ENCODE results near the gene ARHGEF26. TPM values are rescaled to one million over a fixed set of nuclear protein-coding genes. Genes with fewer than 3 reads are reported as not detected.

ARHGEF26 gene
- total and polyA plus RNA-seq, 4 donors: 12.3 to 45.5 (median 28.5) TPM

DNA sequence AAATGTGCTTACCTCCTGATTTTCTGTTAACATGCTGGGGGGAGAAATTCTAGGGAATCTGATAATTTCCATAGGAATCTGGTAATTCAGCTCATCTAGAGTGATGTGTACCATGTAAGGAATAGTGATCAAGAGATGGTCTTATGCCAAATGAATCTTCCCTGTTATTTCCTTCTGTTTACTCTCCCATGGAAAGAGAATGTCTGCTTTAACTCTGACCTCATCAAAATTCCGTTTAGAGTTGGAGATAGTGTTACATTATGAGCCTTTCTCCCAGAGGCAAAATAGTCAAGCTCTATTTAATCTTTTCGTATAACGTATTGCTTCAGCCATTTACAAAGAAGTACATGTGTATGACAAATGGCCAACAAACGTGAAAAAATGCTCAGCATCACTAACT, 76.6 kb downstream of the ARHGEF26 start:
- no peak for ATAC-seq (ENCODE audit: insufficient read depth, low FRiP score)

DNA sequence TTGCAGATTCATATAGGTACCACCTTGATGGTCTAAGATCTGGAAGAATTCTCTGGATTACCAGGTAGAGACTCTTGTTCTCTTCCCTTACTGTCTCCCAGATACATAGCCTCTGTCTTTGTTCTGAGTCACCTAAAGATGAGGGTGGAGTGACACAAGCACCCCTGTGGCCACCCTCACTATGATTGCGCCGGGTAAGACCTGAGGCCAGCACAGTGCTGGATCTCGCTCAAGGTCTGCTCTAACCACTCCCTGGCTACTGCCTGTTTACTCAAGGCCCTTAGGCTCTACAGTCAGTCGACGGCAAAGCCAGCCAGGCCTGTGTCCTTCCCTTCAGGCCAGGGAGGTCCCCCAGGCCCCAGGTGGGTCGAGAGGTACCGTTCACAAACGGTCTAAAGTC, 88.3 kb downstream of the ARHGEF26 start:
- no peaks in the 10 kb centered on the region for H3K4me1 ChIP-seq (ENCODE audit: control insufficient read depth in 5 of 5, insufficient read depth in 5 of 5, low read length in 5 of 5)
- WGBS, 2 donors: 96 to 100% methylated on average over 8 of the region's 8 CpGs

More for the DNA sequence above, 76.6 kb downstream of the ARHGEF26 start:
- WGBS, 2 donors: 83 to 86% methylated on average over 4 of the region's 4 CpGs
- H3K4me1 ChIP-seq (ENCODE audit: control insufficient read depth in 5 of 5, insufficient read depth in 5 of 5, low read length in 5 of 5): no peaks in the 10 kb centered on the region
- H3K36me3 ChIP-seq (ENCODE audit: control insufficient read depth in 4 of 4, insufficient read depth in 4 of 4, low read length in 4 of 4): peaks cover 0 to 26% (median 14%) of the 10 kb centered on the region in 4 donors
- H3K27me3 ChIP-seq (ENCODE audit: control insufficient read depth in 3 of 3, insufficient read depth in 3 of 3, low read length in 2 of 3): no peaks in the 10 kb centered on the region
- TF ChIP-seq CTCF (IDR thresholded peaks at IDR 0.05; ENCODE audit: control extremely low read depth, extremely low read depth): no peak
- peaks cover 0 to 2% (median 0%) of the 10 kb centered on the region in 4 donors for H3K9me3 ChIP-seq (ENCODE audit: control insufficient read depth in 4 of 4, insufficient read depth in 3 of 4, low read length in 3 of 4)
- DNase-seq: no peak
- no peak overlapping the region for H3K27ac ChIP-seq (ENCODE audit: low read depth in 1 of 2, low read length in 1 of 2)
- H3K9ac ChIP-seq (ENCODE audit: insufficient read depth in 1 of 2, low read length in 2 of 2): no peak overlapping the region
- H3K4me3 ChIP-seq: no peak overlapping the region

GRCh38 chr3:154210986-154211385, 89.8 kb downstream of the ARHGEF26 start:
- ATAC-seq (ENCODE audit: insufficient read depth, low FRiP score) (no peak), DNase-seq (peak in 1 of 3 donors; percentile 7)
- no peak for TF ChIP-seq CTCF (IDR thresholded peaks at IDR 0.05; ENCODE audit: control extremely low read depth, extremely low read depth)
- H3K9ac ChIP-seq (ENCODE audit: insufficient read depth in 1 of 2, low read length in 2 of 2): no peak overlapping the region
- peaks cover 3 to 9% (median 4%) of the 10 kb centered on the region in 4 donors for H3K9me3 ChIP-seq (ENCODE audit: control insufficient read depth in 4 of 4, insufficient read depth in 3 of 4, low read length in 3 of 4)
- H3K36me3 ChIP-seq (ENCODE audit: control insufficient read depth in 4 of 4, insufficient read depth in 4 of 4, low read length in 4 of 4): peaks cover 0 to 31% (median 11%) of the 10 kb centered on the region in 4 donors
- WGBS, 2 donors: 97 to 100% methylated on average over 1 of the region's 1 CpG
- H3K4me3 ChIP-seq: no peak overlapping the region
- no peaks in the 10 kb centered on the region for H3K4me1 ChIP-seq (ENCODE audit: control insufficient read depth in 5 of 5, insufficient read depth in 5 of 5, low read length in 5 of 5)
- no peaks in the 10 kb centered on the region for H3K27me3 ChIP-seq (ENCODE audit: control insufficient read depth in 3 of 3, insufficient read depth in 3 of 3, low read length in 2 of 3)
- no peak overlapping the region for H3K27ac ChIP-seq (ENCODE audit: low read depth in 1 of 2, low read length in 1 of 2)

More for the DNA sequence above, 88.3 kb downstream of the ARHGEF26 start:
- Histone ChIP-seq H3K27ac (ENCODE audit: low read depth in 1 of 2, low read length in 1 of 2) (no peak overlapping the region), H3K36me3 (ENCODE audit: control insufficient read depth in 4 of 4, insufficient read depth in 4 of 4, low read length in 4 of 4) (peaks cover 0 to 33% (median 9%) of the 10 kb centered on the region in 4 donors), H3K4me3 (no peak overlapping the region), H3K27me3 (ENCODE audit: control insufficient read depth in 3 of 3, insufficient read depth in 3 of 3, low read length in 2 of 3) (no peaks in the 10 kb centered on the region), H3K9ac (ENCODE audit: insufficient read depth in 1 of 2, low read length in 2 of 2) (no peak overlapping the region), H3K9me3 (ENCODE audit: control insufficient read depth in 4 of 4, insufficient read depth in 3 of 4, low read length in 3 of 4) (peaks cover 3 to 9% (median 4%) of the 10 kb centered on the region in 4 donors)
- ATAC-seq (ENCODE audit: insufficient read depth, low FRiP score): no peak
- TF ChIP-seq CTCF (IDR thresholded peaks at IDR 0.05; ENCODE audit: control extremely low read depth, extremely low read depth): no peak
- no peak for DNase-seq

- no peak for TF ChIP-seq CTCF (IDR thresholded peaks at IDR 0.05; ENCODE audit: control extremely low read depth, extremely low read depth)
- Histone ChIP-seq H3K4me1 (ENCODE audit: control insufficient read depth in 5 of 5, insufficient read depth in 5 of 5, low read length in 5 of 5) (no peaks in the 10 kb centered on the region), H3K9ac (ENCODE audit: insufficient read depth in 1 of 2, low read length in 2 of 2) (no peak overlapping the region), H3K27ac (ENCODE audit: low read depth in 1 of 2, low read length in 1 of 2) (no peak overlapping the region), H3K9me3 (ENCODE audit: control insufficient read depth in 4 of 4, insufficient read depth in 3 of 4, low read length in 3 of 4) (peaks cover 0 to 4% (median 0%) of the 10 kb centered on the region in 4 donors), H3K36me3 (ENCODE audit: control insufficient read depth in 4 of 4, insufficient read depth in 4 of 4, low read length in 4 of 4) (peaks cover 0 to 13% (median 7%) of the 10 kb centered on the region in 4 donors), H3K4me3 (no peak overlapping the region), H3K27me3 (ENCODE audit: control insufficient read depth in 3 of 3, insufficient read depth in 3 of 3, low read length in 2 of 3) (no peaks in the 10 kb centered on the region)
- WGBS, 2 donors: 96 to 98% methylated on average over 2 of the region's 2 CpGs
- no peak for ATAC-seq (ENCODE audit: insufficient read depth, low FRiP score)
- no peak for DNase-seq
These were observed 93.1 kb downstream of the ARHGEF26 start for GRCh38 chr3:154214306-154214705.
